ENCODE measurements around the gene LCA5. TPM values are rescaled to one million over a fixed set of nuclear protein-coding genes. Genes with fewer than 3 reads are reported as not detected.
"Not testable (repeated sequence)": the region's sequence is repeated elsewhere in the genome, so short reads cannot be mapped to it uniquely, and the experiment has no call there.

LCA5 gene
- total RNA-seq, 1 donor from 2014 or later, result 9.9 TPM

DNA sequence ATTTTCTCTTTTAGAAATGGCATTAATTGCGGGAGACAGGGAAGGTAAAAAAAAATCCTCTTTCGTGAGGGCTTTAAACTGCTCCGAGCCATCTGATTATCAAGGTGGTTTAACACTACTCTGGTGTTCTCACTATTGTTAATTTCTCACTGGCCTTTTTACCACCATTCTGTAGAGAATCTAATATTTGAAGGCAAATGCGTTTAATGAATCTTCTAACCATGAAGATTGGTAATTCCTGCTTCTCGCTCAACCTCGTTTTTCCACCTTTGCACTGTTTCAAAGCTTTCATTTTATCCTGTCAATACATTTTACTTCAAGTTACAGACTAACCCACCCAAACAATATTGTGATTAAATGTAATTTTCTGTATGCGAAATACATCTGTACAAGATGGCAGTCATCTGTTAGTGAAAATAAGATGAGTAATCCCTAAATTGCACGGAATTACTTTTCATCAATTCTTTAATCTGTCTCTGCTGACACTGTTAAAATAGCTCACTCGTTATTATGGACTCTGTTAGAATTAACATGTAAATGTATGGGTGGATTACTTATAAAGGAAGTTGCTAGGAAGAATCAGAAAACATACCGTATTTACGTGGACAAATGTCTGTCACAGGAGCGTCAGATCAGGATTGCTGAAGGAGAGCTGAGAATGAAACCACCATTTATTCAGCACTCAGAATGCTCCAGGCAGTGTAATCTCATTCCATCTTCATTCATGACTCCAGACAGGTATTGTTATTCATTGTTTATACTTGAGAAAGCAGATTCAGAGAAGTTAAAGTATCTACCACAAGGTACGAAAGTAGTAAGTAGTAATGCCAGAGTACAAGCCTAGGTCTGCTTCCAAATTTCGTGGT, 1.1 kb upstream of the LCA5 start:
- Mint-ChIP-seq H3K4me3 (ENCODE audit: low read depth) (no peak overlapping the region), H3K9me3 (ENCODE audit: low read depth) (no peaks in the 10 kb centered on the region), H3K4me1 (ENCODE audit: low read depth) (peaks cover 27% of the 10 kb centered on the region), H3K36me3 (ENCODE audit: insufficient read depth) (peaks cover 16% of the 10 kb centered on the region), H3K27ac (no peak overlapping the region), H3K27me3 (no peaks in the 10 kb centered on the region)
- no peak for TF ChIP-seq CTCF (IDR thresholded peaks at IDR 0.05; ENCODE audit: unreplicated experiment)
- DNase-seq (ENCODE audit: low spot score, unreplicated experiment), result no peak

GRCh38 chr6:79536585-79536953, 661 bp downstream of the LCA5 start:
- no peak for TF ChIP-seq CTCF (IDR thresholded peaks at IDR 0.05; ENCODE audit: unreplicated experiment)
- no peaks in the 10 kb centered on the region for H3K27me3 Mint-ChIP-seq
- H3K27ac Mint-ChIP-seq, result no peak overlapping the region
- peaks cover 27% of the 10 kb centered on the region for H3K4me1 Mint-ChIP-seq (ENCODE audit: low read depth)
- no peak overlapping the region for H3K4me3 Mint-ChIP-seq (ENCODE audit: low read depth)
- peaks cover 10% of the 10 kb centered on the region for H3K36me3 Mint-ChIP-seq (ENCODE audit: insufficient read depth)
- no peak for DNase-seq (ENCODE audit: low spot score, unreplicated experiment)
- H3K9me3 Mint-ChIP-seq (ENCODE audit: low read depth), result no peaks in the 10 kb centered on the region

- not testable (repeated sequence) for H3K27ac Mint-ChIP-seq; H3K4me3 Mint-ChIP-seq (ENCODE audit: low read depth)
These were observed 7.7 kb downstream of the LCA5 start for GRCh38 chr6:79529567-79529966.

DNA sequence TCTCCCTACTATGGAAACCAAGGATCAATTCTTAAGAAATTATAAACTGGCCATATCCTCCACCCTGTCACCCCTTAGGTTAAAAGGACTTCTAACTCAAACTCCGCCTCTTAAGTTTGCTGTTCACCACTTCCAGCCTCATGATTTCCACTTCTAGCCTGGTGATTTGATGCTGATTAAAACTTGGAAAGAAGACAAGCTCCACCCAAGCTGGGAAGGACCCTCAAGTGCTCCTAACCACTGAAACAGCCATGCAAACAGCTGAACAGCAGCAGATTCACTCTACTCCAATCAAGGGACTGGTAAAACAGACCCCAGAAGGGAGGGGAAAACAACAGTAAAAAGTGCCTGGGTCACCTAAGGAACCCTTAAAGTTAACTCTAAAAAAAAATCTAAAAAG, 10.3 kb downstream of the LCA5 start:
- peaks cover 21% of the 10 kb centered on the region for H3K4me1 Mint-ChIP-seq (ENCODE audit: low read depth)
- peak overlapping the region; percentile 77 for H3K27ac Mint-ChIP-seq
- H3K4me3 Mint-ChIP-seq (ENCODE audit: low read depth), result no peak overlapping the region
- H3K27me3 Mint-ChIP-seq, result no peaks in the 10 kb centered on the region
- TF ChIP-seq CTCF (IDR thresholded peaks at IDR 0.05; ENCODE audit: unreplicated experiment), result no peak
- H3K9me3 Mint-ChIP-seq (ENCODE audit: low read depth), result peaks cover 12% of the 10 kb centered on the region
- peaks cover 21% of the 10 kb centered on the region for H3K36me3 Mint-ChIP-seq (ENCODE audit: insufficient read depth)
- no peak for DNase-seq (ENCODE audit: low spot score, unreplicated experiment)

More at GRCh38 chr6:79529567-79529966, 7.7 kb downstream of the LCA5 start:
- H3K27me3 Mint-ChIP-seq; H3K9me3 Mint-ChIP-seq (ENCODE audit: low read depth); DNase-seq (ENCODE audit: low spot score, unreplicated experiment): not testable (repeated sequence)
- Mint-ChIP-seq H3K4me1 (ENCODE audit: low read depth) (peaks cover 20% of the 10 kb centered on the region), H3K36me3 (ENCODE audit: insufficient read depth) (peaks cover 15% of the 10 kb centered on the region)

DNA sequence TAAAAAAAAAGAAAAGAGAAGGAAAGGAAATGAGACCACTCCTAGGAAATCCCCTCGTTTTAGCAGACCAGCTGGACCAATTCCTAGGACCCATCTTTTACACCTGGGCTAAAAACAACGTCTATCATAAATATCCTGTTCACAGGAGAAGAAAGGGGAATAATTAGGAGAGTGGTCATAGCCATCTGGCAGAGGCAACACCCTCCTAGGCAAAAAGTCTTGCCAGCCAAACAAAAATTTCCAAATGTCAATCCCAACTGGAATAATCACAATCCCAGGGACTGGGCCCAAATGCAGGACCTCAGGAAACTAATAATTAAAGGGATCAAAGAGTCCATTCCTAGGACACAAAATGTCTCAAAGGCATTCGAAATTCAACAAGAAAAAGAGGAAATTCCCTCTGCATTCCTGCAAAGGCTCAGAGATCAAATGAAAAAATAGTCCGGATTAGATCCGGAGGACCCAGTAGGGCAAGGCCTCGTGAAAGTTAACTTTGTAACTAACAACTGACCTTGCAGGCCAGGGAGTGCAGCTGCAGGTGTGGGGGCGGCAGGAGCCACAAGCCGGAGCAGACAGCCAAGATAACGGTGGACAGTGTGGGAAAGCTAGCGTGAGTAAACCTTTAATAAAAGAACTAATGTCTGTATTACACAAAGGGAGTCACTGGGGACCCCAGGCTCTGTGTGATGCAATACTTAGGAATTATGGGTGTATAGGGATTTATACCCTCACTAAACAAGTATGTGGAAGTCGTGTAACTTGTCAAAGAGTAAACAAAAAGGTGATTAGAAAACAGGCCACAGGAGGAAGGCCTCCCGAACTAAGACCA, 11.7 kb downstream of the LCA5 start:
- Mint-ChIP-seq H3K4me1 (ENCODE audit: low read depth) (peaks cover 21% of the 10 kb centered on the region), H3K4me3 (ENCODE audit: low read depth) (no peak overlapping the region), H3K9me3 (ENCODE audit: low read depth) (peaks cover 12% of the 10 kb centered on the region), H3K27ac (peak overlapping the region; percentile 94), H3K36me3 (ENCODE audit: insufficient read depth) (peaks cover 22% of the 10 kb centered on the region), H3K27me3 (no peaks in the 10 kb centered on the region)
- TF ChIP-seq CTCF (IDR thresholded peaks at IDR 0.05; ENCODE audit: unreplicated experiment), result no peak
- DNase-seq (ENCODE audit: low spot score, unreplicated experiment), result no peak
